PFSK-1 (cell line): ENCODE measurements around the gene PCDH8.

Experiments
- FOXP2 ChIP-seq: optimal IDR thresholded peaks from 2 replicates; pipeline ENCODE3; 2011; ENCODE audit warnings: borderline replicate concordance, control low read depth, inconsistent platforms; ENCODE audit not compliant: insufficient read depth; ENCODE audit errors: extremely low read length, extremely low read depth
- POLR2AphosphoS5 ChIP-seq: IDR thresholded peaks from 2 replicates; pipeline ENCODE4 v1.6.1; 2012; ENCODE audit warnings: low read depth, mild to moderate bottlenecking, control low read depth, low read length, moderate library complexity
- SIN3A ChIP-seq: IDR thresholded peaks from 2 replicates; pipeline ENCODE4 v1.6.1; 2012; ENCODE audit warnings: mild to moderate bottlenecking, low read length, moderate library complexity, borderline replicate concordance; ENCODE audit not compliant: insufficient read depth
- TAF1 ChIP-seq: IDR thresholded peaks from 2 replicates; pipeline ENCODE4 v1.6.1; 2012; ENCODE audit warnings: low read length, control low read depth, borderline replicate concordance; ENCODE audit not compliant: insufficient read depth
- TF ChIP-seq, protein P1 (sequence below), 2 experiments: IDR thresholded peaks; 2 replicates each; pipeline versions ENCODE4 v1.6.1 to v1.8.0; 2011 to 2012; ENCODE audit warnings: low read depth in 2 of 2, low read length in 2 of 2, control low read depth in 1 of 2, inconsistent platforms in 1 of 2, mild to moderate bottlenecking in 1 of 2, moderate library complexity in 1 of 2; ENCODE audit not compliant: insufficient read depth in 1 of 2

The PCDH8 gene

DNA sequence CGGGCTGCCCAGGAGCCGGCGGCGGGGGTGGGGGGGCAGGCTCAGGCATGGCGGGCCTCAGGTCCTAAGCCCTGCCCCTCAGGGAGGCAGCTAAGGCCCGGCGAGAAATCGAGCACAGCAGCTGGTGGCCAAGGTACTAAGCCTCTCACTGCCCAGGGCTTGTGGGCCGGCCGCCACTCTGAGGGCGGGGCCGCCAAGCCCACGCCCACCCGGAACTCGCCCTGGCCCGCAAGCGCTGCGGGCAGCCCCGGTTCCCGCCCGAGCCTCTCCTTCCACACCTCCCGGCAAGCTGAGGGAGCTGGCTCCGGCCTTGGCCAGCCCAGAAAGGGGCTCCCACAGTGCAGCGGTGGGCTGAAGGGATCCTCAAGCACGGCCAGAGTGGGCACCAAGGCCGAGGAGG lies 33.1 kb downstream of the PCDH8 start:
- TF ChIP-seq TAF1: no peak
- TF ChIP-seq, protein P1, sequence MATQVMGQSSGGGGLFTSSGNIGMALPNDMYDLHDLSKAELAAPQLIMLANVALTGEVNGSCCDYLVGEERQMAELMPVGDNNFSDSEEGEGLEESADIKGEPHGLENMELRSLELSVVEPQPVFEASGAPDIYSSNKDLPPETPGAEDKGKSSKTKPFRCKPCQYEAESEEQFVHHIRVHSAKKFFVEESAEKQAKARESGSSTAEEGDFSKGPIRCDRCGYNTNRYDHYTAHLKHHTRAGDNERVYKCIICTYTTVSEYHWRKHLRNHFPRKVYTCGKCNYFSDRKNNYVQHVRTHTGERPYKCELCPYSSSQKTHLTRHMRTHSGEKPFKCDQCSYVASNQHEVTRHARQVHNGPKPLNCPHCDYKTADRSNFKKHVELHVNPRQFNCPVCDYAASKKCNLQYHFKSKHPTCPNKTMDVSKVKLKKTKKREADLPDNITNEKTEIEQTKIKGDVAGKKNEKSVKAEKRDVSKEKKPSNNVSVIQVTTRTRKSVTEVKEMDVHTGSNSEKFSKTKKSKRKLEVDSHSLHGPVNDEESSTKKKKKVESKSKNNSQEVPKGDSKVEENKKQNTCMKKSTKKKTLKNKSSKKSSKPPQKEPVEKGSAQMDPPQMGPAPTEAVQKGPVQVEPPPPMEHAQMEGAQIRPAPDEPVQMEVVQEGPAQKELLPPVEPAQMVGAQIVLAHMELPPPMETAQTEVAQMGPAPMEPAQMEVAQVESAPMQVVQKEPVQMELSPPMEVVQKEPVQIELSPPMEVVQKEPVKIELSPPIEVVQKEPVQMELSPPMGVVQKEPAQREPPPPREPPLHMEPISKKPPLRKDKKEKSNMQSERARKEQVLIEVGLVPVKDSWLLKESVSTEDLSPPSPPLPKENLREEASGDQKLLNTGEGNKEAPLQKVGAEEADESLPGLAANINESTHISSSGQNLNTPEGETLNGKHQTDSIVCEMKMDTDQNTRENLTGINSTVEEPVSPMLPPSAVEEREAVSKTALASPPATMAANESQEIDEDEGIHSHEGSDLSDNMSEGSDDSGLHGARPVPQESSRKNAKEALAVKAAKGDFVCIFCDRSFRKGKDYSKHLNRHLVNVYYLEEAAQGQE (IDR thresholded peaks at IDR 0.05; ENCODE audit: insufficient read depth in 1 of 2, low read depth in 2 of 2, low read length in 2 of 2): no peak
- no peak for TF ChIP-seq SIN3A
- TF ChIP-seq FOXP2: no peak
- TF ChIP-seq POLR2AphosphoS5: no peak

DNA sequence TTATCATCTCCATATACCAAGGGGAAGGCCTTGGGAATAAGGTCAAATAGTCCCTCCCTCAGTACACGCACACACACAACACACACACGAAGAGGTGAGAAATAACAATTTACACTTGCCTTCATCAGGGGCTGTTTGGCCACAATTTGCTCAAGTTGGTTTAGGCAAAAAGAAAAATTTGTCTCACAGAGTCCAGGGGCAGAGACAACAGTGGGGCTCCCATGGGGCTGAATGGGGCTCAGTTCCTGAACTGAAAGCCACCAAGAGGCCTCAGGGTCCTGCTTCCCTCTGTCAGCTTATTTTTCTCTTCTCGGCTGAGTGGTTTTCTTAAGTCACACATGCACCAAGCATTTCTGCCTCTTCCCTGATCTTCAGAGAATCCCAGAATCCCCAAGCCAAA lies 35.5 kb downstream of the PCDH8 start:
- TF ChIP-seq SIN3A: no peak
- no peak for TF ChIP-seq FOXP2
- no peak for TF ChIP-seq POLR2AphosphoS5
- no peak for TF ChIP-seq TAF1
- TF ChIP-seq, protein P1 (IDR thresholded peaks at IDR 0.05; ENCODE audit: insufficient read depth in 1 of 2, low read depth in 2 of 2, low read length in 2 of 2): no peak

DNA sequence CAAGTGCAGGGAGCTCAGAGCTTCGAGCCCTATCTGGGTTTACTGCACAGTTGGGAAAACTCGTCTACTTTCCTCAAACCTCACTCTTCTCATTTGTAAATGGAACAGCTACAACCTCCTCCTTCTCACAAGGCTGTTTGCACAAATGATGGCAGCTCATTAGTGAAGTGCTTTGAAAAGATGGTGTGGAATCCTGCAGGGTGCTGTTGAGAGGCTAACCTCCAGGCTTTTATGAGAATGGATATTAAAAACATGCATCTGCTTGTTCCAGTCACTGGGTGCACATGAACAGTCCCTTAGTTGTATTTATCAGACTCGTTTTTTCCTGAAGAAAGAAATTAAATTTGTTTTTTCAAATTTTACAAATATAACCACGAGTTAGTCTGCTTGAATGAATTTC lies 36.6 kb downstream of the PCDH8 start:
- TF ChIP-seq SIN3A (no peak), TAF1 (no peak), FOXP2 (no peak), POLR2AphosphoS5 (no peak)
- TF ChIP-seq, protein P1 (IDR thresholded peaks at IDR 0.05; ENCODE audit: insufficient read depth in 1 of 2, low read depth in 2 of 2, low read length in 2 of 2): no peak

DNA sequence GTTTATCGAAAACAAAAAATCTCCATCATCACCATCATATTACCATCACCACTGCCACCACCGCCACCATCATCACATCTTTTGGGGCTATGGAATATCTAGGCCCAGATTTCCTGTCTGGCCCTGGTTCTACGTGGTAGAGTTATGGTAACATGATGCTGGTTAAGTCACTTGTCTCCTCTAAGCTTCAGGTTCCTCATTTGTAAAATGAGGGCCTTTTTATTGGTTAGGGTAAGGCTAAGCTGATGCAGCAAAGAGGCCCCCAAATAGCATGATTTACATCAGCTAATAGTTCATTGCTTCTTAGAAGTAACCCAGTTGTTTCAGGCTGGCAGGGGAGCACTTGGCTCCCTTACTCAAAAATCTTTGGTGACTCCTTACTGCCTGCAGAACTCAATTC lies 37.9 kb downstream of the PCDH8 start:
- no peak for TF ChIP-seq POLR2AphosphoS5
- no peak for TF ChIP-seq FOXP2
- TF ChIP-seq, protein P1 (IDR thresholded peaks at IDR 0.05; ENCODE audit: insufficient read depth in 1 of 2, low read depth in 2 of 2, low read length in 2 of 2): no peak
- TF ChIP-seq TAF1: no peak
- TF ChIP-seq SIN3A: no peak

DNA sequence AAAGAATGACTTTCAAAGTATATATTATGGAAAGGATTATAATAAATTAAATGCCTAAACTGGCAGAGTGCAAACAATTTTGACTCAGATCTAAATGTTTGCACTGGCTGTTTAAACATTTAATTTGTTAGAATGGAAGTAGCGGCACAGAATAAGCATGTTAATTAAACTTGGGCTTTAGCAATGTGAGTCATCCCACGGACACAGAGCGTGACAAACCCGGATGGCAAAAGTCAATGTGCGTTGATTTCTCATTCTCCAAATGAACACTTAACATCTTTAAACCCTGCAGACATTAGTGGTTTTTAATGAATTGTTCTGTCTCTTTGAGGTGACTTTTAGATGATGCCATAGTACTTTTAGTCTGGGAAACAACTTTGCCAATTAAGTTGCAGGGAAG lies 38.4 kb downstream of the PCDH8 start:
- TF ChIP-seq, protein P1 (IDR thresholded peaks at IDR 0.05; ENCODE audit: insufficient read depth in 1 of 2, low read depth in 2 of 2, low read length in 2 of 2): no peak
- TF ChIP-seq POLR2AphosphoS5 (no peak), TAF1 (no peak), FOXP2 (no peak), SIN3A (no peak)
